ENCODE results near the gene TTBK1.

- TF ChIP-seq CTCF (IDR thresholded peaks at IDR 0.05) (no peak), POLR2A (IDR thresholded peaks at IDR 0.05) (no peak), EP300 (IDR thresholded peaks at IDR 0.05) (no peak)
Observed at GRCh38 chr6:43274127-43274915, 31.0 kb downstream of the TTBK1 start.
